8988T (cell line): Measurements from ENCODE around the gene IKBKG.
"Not testable (repeated sequence)": the region's sequence is repeated elsewhere in the genome, so short reads cannot be mapped to it uniquely, and the experiment has no call there.

Experiments used
- DNase-seq: peaks from one replicate; pipeline ENCODE4 v3.0.0; 2011

The IKBKG gene

GRCh38 chrX:154547245-154548027 lies at the start of gene IKBKG:
TSS of gene IKBKG (plus strand) at chrX:154547620. CDS start at chrX:154552003, 4,383 bp downstream.
- DNase-seq, result peak; percentile 63

GRCh38 chrX:154501423-154501822 lies 46.0 kb upstream of the IKBKG start:
- not testable (repeated sequence) for DNase-seq

- no peak for DNase-seq
Measured at GRCh38 chrX:154502098-154502497, 45.3 kb upstream of the IKBKG start.

GRCh38 chrX:154502989-154503388 lies 44.4 kb upstream of the IKBKG start:
- no peak for DNase-seq

- no peak for DNase-seq
Measured at GRCh38 chrX:154505734-154506133, 41.7 kb upstream of the IKBKG start.

GRCh38 chrX:154506483-154507332 lies 40.7 kb upstream of the IKBKG start:
- no peak for DNase-seq

- DNase-seq, result no peak
Measured at GRCh38 chrX:154507673-154508383, 39.6 kb upstream of the IKBKG start.

- no peak for DNase-seq
Measured at GRCh38 chrX:154508384-154508745, 39.1 kb upstream of the IKBKG start.

GRCh38 chrX:154509455-154509854 lies 38.0 kb upstream of the IKBKG start:
- no peak for DNase-seq

- no peak for DNase-seq
Measured at GRCh38 chrX:154511761-154512160, 35.7 kb upstream of the IKBKG start.

GRCh38 chrX:154512879-154513553 lies 34.4 kb upstream of the IKBKG start:
- no peak for DNase-seq

- no peak for DNase-seq
Measured at GRCh38 chrX:154513716-154514115, 33.7 kb upstream of the IKBKG start.

- no peak for DNase-seq
Measured at GRCh38 chrX:154515090-154515965, 32.1 kb upstream of the IKBKG start.

GRCh38 chrX:154515966-154516655 lies 31.3 kb upstream of the IKBKG start, which contains the start of gene FAM3A:
TSS of gene FAM3A (minus strand) at chrX:154516232. CDS start at chrX:154515772, 460 bp downstream.
- DNase-seq, result no peak

- no peak for DNase-seq
Measured at GRCh38 chrX:154516656-154517100, 30.7 kb upstream of the IKBKG start.

GRCh38 chrX:154517101-154517781 lies 30.2 kb upstream of the IKBKG start:
- no peak for DNase-seq

- DNase-seq, result no peak
Measured at GRCh38 chrX:154519389-154519788, 28.0 kb upstream of the IKBKG start.

- DNase-seq, result no peak
Measured at GRCh38 chrX:154525606-154526490, 21.6 kb upstream of the IKBKG start.
